ENCODE data around the gene SPATS2L.
A peak's percentile ranks its signal among the peaks of the same experiment; 100 is the strongest.

SPATS2L gene

DNA sequence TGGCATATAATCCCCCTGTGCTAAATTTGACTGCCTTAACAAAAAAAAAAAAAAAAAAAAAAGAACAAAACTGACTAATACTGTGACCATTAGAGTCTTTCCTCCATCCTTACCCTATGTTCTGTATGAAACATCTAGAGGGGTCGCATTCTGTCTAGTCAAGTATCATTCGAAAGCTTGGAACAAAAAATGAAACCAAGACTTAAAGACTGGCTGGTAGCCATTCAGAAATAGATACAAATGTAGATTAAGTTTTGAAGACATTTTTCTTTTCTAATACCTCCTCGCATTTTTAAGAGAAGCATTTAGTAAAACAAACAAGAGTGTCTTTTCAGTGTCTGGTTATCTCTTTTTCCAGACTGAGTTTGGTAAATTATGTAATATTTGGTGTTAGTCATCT is 66.7 kb downstream of the SPATS2L start:
- H3K27ac ChIP-seq (ENCODE audit: extremely low read depth, low read depth, low read length), result no peak overlapping the region
- no peak overlapping the region for H3K4me3 ChIP-seq (ENCODE audit: low read depth, low read length)
- TF ChIP-seq BCL11A (tag by site-specific recombination; IDR thresholded peaks at IDR 0.05; ENCODE audit: low read depth), result no peak
- TF ChIP-seq GLI4 (tag by site-specific recombination; IDR thresholded peaks at IDR 0.05), result no peak
- TF ChIP-seq, protein P1, sequence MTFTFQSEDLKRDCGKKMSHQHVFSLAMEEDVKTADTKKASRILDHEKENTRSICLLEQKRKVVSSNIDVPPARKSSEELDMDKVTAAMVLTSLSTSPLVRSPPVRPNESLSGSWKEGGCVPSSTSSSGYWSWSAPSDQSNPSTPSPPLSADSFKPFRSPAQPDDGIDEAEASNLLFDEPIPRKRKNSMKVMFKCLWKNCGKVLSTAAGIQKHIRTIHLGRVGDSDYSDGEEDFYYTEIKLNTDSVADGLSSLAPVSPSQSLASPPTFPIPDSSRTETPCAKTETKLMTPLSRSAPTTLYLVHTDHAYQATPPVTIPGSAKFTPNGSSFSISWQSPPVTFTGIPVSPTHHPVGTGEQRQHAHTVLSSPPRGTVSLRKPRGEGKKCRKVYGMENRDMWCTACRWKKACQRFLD (tag by site-specific recombination; IDR thresholded peaks at IDR 0.05), result no peak
- no peak for TF ChIP-seq WT1 (tag by site-specific recombination; IDR thresholded peaks at IDR 0.05)
- TF ChIP-seq ZNF184 (tag by site-specific recombination; IDR thresholded peaks at IDR 0.05), result no peak
- TF ChIP-seq EGR2 (tag by site-specific recombination; IDR thresholded peaks at IDR 0.05; ENCODE audit: low read depth), result no peak
- TF ChIP-seq ZNF292 (tag by site-specific recombination; IDR thresholded peaks at IDR 0.05; ENCODE audit: borderline replicate concordance, low read depth), result no peak
- H3K4me1 ChIP-seq (ENCODE audit: control insufficient read depth, insufficient read depth, low read length), result peaks cover 25% of the 10 kb centered on the region
- POLR2A ChIA-PET, result no interaction called here
- no peaks in the 10 kb centered on the region for H3K36me3 ChIP-seq (ENCODE audit: control insufficient read depth in 2 of 2, insufficient read depth in 1 of 2, low read length in 2 of 2)
- CTCF ChIA-PET, result interaction anchor here (0.6 kb wide), 1 partner anchor 1046 kb away, joined by 3 read pairs; no protein-coding TSS in a partner anchor
- H3K9me3 ChIP-seq (ENCODE audit: control insufficient read depth, insufficient read depth, low read depth, low read length), result no peaks in the 10 kb centered on the region

DNA sequence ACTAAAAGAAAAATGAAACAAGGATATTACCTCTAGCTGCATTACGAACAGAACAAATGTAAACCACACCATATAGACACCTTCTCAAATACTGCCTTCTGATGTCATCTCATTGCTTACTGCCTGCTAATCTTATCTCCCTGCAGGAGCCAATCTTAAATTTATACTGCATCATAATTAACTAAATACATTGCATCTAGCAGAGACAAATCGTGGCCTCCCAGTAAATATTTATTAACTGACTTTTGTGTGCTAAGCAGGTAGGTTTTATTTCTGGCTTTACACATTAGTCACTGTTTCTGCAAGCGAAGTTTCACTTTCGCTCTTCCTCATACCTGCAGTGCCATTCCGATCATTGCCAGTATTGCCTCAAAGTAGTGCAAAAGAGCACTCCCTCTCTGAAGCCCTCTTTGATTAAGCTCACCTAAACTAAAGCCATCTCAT is 67.5 kb downstream of the SPATS2L start:
- no peak overlapping the region for H3K4me3 ChIP-seq (ENCODE audit: low read depth, low read length)
- no peaks in the 10 kb centered on the region for H3K36me3 ChIP-seq (ENCODE audit: control insufficient read depth in 2 of 2, insufficient read depth in 1 of 2, low read length in 2 of 2)
- H3K27ac ChIP-seq (ENCODE audit: extremely low read depth, low read depth, low read length), result no peak overlapping the region
- TF ChIP-seq ZNF624 (tag by site-specific recombination; IDR thresholded peaks at IDR 0.05) (no peak), ZNF423 (tag by site-specific recombination; IDR thresholded peaks at IDR 0.05) (no peak), ZNF561 (tag by site-specific recombination; IDR thresholded peaks at IDR 0.05; ENCODE audit: borderline replicate concordance) (no peak), BCL11B (tag by site-specific recombination; IDR thresholded peaks at IDR 0.05; ENCODE audit: low read depth) (no peak), ZNF843 (tag by site-specific recombination; IDR thresholded peaks at IDR 0.05) (0 out of 2 replicates have a peak, but pooled peaks have one; percentile 15), ZXDB (tag by site-specific recombination; IDR thresholded peaks at IDR 0.05) (0 out of 2 replicates have a peak, but pooled peaks have one; percentile 13), ZNF19 (tag by site-specific recombination; IDR thresholded peaks at IDR 0.05; ENCODE audit: low read depth) (no peak), ZNF341 (tag by site-specific recombination; IDR thresholded peaks at IDR 0.05; ENCODE audit: low read depth) (peak; percentile 20; the same call in 1 of the 2 replicates), ZNF629 (tag by site-specific recombination; IDR thresholded peaks at IDR 0.05) (peak; percentile 74), ZNF2 (tag by site-specific recombination; IDR thresholded peaks at IDR 0.05) (no peak), EGR2 (tag by site-specific recombination; IDR thresholded peaks at IDR 0.05; ENCODE audit: low read depth) (no peak)
- TF ChIP-seq, protein P2, sequence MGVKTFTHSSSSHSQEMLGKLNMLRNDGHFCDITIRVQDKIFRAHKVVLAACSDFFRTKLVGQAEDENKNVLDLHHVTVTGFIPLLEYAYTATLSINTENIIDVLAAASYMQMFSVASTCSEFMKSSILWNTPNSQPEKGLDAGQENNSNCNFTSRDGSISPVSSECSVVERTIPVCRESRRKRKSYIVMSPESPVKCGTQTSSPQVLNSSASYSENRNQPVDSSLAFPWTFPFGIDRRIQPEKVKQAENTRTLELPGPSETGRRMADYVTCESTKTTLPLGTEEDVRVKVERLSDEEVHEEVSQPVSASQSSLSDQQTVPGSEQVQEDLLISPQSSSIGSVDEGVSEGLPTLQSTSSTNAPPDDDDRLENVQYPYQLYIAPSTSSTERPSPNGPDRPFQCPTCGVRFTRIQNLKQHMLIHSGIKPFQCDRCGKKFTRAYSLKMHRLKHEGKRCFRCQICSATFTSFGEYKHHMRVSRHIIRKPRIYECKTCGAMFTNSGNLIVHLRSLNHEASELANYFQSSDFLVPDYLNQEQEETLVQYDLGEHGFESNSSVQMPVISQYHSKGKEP (tag by site-specific recombination; IDR thresholded peaks at IDR 0.05), result peak; percentile 54; the same call in 1 of the 2 replicates
- TF ChIP-seq, protein P3, sequence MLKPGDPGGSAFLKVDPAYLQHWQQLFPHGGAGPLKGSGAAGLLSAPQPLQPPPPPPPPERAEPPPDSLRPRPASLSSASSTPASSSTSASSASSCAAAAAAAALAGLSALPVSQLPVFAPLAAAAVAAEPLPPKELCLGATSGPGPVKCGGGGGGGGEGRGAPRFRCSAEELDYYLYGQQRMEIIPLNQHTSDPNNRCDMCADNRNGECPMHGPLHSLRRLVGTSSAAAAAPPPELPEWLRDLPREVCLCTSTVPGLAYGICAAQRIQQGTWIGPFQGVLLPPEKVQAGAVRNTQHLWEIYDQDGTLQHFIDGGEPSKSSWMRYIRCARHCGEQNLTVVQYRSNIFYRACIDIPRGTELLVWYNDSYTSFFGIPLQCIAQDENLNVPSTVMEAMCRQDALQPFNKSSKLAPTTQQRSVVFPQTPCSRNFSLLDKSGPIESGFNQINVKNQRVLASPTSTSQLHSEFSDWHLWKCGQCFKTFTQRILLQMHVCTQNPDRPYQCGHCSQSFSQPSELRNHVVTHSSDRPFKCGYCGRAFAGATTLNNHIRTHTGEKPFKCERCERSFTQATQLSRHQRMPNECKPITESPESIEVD (tag by site-specific recombination; IDR thresholded peaks at IDR 0.05), result peak; percentile 26; the same call in 1 of the 2 replicates
- no peaks in the 10 kb centered on the region for H3K9me3 ChIP-seq (ENCODE audit: control insufficient read depth, insufficient read depth, low read depth, low read length)
- CTCF ChIA-PET, result no interaction called here
- POLR2A ChIA-PET, result no interaction called here
- peaks cover 33% of the 10 kb centered on the region for H3K4me1 ChIP-seq (ENCODE audit: control insufficient read depth, insufficient read depth, low read length)

Measured in HEK293 (cell line).